Activated naive CD4-positive, alpha-beta T cell treated with anti-CD3 and anti-CD28 coated beads, Interleukin-2, amount 50 U/mL, for 24 hours (primary cell): ENCODE measurements around the gene TMEM26.

Experiments used
- H3K27ac Mint-ChIP-seq: one replicate; pipeline ENCODE4 v1.8.0; 2021; ENCODE audit warnings: mild to moderate bottlenecking, mixed read lengths
- H3K27me3 Mint-ChIP-seq: one replicate; pipeline ENCODE4 v1.8.0; 2021; ENCODE audit warnings: mixed read lengths
- H3K36me3 Mint-ChIP-seq: one replicate; pipeline ENCODE4 v1.8.0; 2021; ENCODE audit warnings: mixed read lengths
- H3K4me1 Mint-ChIP-seq: one replicate; pipeline ENCODE4 v1.8.0; 2021; ENCODE audit warnings: mixed read lengths
- H3K4me3 Mint-ChIP-seq: one replicate; pipeline ENCODE4 v1.8.0; 2021; ENCODE audit warnings: mild to moderate bottlenecking, mixed read lengths
- H3K9me3 Mint-ChIP-seq: one replicate; pipeline ENCODE4 v1.8.0; 2021; ENCODE audit warnings: mixed read lengths

Gene TMEM26

DNA sequence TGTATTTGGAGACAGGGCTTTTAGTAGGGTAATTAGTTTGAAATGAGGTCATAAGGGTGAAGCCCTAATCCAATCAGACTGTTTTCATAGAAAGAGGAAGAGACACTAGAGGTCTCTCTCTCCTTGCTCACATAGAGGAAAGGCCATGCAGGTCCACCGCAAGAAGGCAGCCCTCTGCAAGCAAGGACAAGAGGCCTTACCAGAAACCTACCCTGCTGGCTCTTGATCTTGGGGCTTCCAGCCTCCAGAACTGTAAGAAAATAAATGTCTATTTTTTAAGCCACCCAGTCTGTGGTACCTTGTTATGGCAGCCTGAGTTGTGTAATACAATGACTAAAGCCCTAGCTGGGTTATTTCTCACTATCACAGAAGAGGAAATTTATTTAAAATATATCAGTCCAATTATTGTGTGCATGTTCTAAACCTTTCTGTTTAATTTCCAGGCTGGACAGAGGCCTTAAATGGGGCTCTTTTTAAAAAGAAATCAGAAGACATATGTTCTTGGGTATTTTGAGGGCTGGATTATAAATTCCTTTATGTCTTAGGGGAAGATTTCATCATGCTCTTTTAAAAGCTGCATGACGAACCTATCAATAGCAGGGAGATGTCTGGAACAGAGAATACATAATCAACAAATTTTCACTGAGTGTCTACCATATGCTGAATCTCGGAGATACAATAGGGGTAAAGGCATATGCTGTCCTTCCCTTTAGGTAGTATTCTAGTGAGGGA lies 12.9 kb upstream of the TMEM26 start:
- Mint-ChIP-seq H3K27ac (no peak overlapping the region), H3K9me3 (peaks cover 4% of the 10 kb centered on the region), H3K4me3 (no peak overlapping the region), H3K27me3 (no peaks in the 10 kb centered on the region), H3K4me1 (no peaks in the 10 kb centered on the region), H3K36me3 (no peaks in the 10 kb centered on the region)

DNA sequence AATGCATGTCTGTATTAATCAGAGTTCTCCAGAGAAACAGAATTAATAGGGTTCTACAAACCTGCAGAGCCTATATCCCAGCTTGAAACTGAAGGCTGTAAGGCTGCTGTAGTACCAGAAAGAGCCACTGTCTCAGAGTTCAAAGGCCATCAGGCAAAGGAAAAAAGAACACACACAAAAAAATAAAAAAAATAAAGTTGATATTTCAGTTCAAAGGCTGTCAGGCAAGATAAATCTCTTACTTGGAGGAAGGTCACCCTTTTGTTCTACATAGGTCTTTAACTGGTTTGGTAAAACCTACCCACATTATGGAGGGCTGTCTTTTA lies 12.0 kb upstream of the TMEM26 start:
- no peaks in the 10 kb centered on the region for H3K4me1 Mint-ChIP-seq
- H3K4me3 Mint-ChIP-seq = no peak overlapping the region
- no peaks in the 10 kb centered on the region for H3K27me3 Mint-ChIP-seq
- no peaks in the 10 kb centered on the region for H3K36me3 Mint-ChIP-seq
- no peak overlapping the region for H3K27ac Mint-ChIP-seq
- peaks cover 5% of the 10 kb centered on the region for H3K9me3 Mint-ChIP-seq

DNA sequence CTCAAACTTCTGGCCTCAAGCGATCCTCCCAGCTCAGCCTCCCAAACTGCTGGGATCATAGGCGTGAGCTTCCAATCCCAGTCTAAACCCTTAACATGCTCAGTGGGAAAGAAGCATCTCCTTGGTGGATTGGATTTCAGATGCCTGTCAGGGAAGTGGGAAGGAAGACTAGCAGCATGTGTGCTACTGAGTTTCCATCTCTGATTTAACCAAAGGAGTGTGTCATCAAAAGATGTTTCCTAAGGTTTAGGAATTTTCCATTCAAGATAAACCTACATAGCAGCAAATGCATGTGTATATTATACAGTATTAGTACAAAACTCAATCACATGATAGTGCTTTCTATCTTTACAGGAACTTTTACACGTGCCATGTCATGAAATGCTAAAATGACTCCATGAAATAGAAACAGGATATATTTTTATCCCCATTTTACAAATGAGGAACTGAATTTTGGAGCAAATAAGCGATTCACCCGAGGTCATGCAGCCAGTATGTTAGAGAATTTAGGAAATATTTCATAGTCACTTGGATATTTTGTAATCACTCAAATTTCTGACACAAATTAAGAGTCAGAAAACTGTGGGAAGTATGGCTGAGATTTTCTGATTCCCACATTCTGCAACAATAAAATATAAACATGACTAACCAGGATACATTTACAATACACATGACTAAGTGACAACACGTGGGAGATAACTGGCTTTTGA lies 11.4 kb upstream of the TMEM26 start:
- Mint-ChIP-seq H3K9me3 (peaks cover 5% of the 10 kb centered on the region), H3K36me3 (no peaks in the 10 kb centered on the region), H3K4me3 (no peak overlapping the region), H3K27me3 (no peaks in the 10 kb centered on the region), H3K4me1 (no peaks in the 10 kb centered on the region), H3K27ac (no peak overlapping the region)

DNA sequence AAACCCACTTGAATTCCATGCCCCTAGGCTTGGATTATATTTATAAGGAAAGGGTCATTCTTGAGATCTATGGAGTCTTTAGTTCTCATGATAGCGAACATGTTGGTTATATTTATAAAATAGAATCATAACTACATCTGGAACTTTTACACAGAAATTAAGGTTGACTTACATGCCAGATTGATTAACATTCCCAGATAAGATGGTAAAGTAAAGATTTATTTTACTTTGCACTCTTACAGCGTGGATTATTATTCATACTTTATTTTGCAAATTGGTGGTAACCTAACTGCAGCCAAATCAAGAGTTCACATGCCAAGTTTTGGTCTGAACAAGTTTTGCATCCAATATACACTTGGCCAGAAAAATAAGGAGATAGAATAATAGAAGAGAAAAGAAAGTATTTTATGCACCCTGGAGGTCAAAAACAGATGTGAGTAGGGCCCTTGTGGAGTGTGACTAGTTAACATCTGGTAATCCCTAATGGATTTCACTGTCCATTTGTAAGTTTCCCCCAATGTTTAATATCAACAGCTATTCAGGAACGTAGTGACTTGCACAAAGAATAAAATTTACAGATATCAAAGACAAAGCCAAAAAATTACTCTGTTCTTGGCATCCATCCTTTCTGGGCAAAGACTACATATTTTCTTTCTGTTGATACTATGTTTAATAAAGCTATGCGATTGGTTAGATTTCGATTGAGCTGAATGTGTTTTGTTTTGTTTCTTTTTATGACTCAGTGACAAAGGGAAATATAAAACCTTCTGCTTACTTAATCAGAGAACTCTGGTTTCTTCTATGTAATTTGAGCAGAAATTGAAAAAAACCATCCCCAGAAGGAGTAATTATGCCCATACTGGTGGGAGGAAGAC lies 10.1 kb upstream of the TMEM26 start:
- Mint-ChIP-seq H3K4me3 (no peak overlapping the region), H3K36me3 (no peaks in the 10 kb centered on the region), H3K9me3 (peaks cover 5% of the 10 kb centered on the region), H3K27me3 (no peaks in the 10 kb centered on the region), H3K27ac (no peak overlapping the region), H3K4me1 (no peaks in the 10 kb centered on the region)

DNA sequence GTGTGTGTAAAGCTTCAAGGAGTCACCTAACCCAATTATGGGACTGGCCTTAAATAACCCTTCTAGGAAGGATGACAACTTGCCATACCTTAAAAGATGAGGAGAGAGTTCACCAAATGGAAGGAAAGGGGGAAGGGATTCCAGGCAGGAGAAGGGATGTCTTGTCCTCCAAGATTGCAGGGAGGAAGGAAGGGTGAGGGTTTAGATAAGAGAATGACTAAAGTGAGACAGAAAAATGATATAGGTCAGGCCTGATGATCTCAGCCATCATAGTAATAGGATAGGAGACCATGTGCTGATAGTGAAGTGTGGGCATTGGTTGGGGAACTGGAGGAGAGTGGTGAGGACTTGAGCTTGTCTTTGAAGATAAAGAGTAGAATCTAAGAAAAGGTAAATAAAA lies 7.7 kb upstream of the TMEM26 start:
- Mint-ChIP-seq H3K4me1 (no peaks in the 10 kb centered on the region), H3K27ac (no peak overlapping the region), H3K36me3 (no peaks in the 10 kb centered on the region), H3K4me3 (no peak overlapping the region), H3K9me3 (peaks cover 5% of the 10 kb centered on the region), H3K27me3 (no peaks in the 10 kb centered on the region)

DNA sequence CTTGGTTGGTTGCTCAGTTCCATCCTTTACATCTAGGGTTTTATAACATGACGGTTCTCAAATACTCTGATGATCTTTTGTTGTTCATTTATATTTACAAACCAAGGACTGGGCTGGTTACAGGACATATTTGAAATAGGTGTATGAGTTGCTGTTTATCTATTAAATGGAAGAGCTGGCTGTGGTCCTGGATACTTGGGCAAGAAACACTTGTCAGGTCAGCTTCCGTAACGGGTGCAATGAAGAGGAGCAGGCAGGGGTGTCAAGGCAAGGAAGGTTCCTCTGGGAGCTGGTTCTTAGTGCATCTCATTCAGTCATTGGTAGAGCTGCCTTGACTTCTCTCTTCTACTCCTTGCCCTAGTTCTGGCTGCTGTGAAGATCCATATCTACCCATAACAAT lies 4.8 kb upstream of the TMEM26 start:
- H3K36me3 Mint-ChIP-seq = no peaks in the 10 kb centered on the region

DNA sequence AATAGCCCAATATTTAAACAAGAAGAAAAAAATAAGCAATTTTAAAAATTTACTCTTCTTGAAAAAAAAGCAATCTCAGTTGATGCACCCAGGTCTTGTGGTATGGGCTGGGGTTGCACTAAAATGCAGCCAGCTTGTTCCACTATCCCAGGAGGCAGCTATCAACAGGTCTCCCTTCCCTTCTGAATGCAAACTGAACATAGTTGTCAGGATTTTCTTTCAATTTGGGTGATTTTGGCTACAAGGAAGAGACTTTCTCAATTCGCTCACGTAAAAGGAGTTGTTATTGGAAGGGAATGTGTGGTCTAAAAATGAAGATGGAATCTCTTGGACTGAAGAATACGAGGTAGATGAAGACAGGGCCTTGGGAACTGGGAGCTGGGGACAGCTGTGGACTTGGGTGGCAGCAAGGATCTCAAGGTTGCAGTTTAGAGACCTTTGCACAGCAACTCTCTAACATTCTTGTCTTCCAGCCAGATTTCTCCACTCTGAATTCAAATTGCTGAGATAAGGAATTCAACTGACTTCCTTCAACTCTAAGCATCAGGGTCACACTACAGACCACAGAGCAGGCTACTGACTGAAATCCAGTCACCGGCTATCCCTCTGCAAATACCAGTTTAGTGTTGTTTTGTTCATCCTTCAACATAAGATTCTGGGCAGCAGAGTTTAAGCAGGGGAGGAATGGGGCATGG lies 3.1 kb upstream of the TMEM26 start:
- no peak overlapping the region for H3K4me3 Mint-ChIP-seq
- H3K4me1 Mint-ChIP-seq = peaks cover 7% of the 10 kb centered on the region
- no peaks in the 10 kb centered on the region for H3K36me3 Mint-ChIP-seq
- H3K27ac Mint-ChIP-seq = no peak overlapping the region
- peaks cover 3% of the 10 kb centered on the region for H3K9me3 Mint-ChIP-seq
- peaks cover 26% of the 10 kb centered on the region for H3K27me3 Mint-ChIP-seq

More for the DNA sequence above, 4.8 kb upstream of the TMEM26 start:
- Mint-ChIP-seq H3K4me1 (no peaks in the 10 kb centered on the region), H3K27me3 (peaks cover 14% of the 10 kb centered on the region), H3K27ac (no peak overlapping the region), H3K4me3 (no peak overlapping the region), H3K9me3 (peaks cover 5% of the 10 kb centered on the region)

DNA sequence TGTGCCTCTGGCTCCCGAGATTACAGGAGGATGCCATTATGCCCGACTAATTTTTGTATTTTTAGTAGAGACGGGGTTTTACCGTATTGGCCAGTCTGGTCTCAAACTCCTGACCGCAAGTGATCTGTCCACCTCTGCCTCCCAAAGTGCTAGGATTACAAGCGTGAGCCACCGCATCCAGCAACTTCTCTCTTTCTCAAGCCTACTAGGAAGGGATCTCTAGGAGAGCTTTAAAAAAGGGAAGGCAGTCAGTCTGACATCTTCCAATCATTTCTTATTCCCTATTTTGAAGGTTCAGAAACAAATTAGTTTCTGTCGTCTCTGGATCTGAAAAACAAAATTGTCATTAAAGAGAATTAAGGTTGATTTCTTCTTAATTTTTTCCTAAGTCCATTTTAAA lies 2.5 kb upstream of the TMEM26 start:
- Mint-ChIP-seq H3K4me3 (no peak overlapping the region), H3K4me1 (peaks cover 7% of the 10 kb centered on the region), H3K27ac (no peak overlapping the region), H3K9me3 (no peaks in the 10 kb centered on the region), H3K27me3 (peaks cover 29% of the 10 kb centered on the region), H3K36me3 (no peaks in the 10 kb centered on the region)

DNA sequence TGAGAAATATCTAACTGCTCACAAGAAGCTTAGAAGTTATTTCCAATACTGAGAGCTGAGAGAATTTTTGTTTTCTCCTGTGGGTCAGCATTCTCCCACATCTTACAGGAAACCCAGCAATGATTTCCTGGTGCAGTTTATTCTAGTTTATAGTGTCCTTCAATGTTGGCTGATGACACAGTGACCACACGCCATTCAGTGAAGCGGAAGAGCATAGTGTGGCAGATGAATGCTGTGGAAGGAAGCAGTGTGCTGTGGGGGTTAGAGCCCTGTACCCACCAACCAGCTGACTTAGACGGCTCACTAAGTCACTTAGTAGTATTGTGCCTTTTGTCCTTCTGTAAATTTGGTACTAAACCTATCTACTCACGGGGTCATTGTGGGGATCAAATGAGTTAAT lies 1.4 kb upstream of the TMEM26 start:
- H3K27ac Mint-ChIP-seq = no peak overlapping the region
- no peak overlapping the region for H3K4me3 Mint-ChIP-seq
- peaks cover 31% of the 10 kb centered on the region for H3K27me3 Mint-ChIP-seq
- no peaks in the 10 kb centered on the region for H3K9me3 Mint-ChIP-seq
- H3K36me3 Mint-ChIP-seq = no peaks in the 10 kb centered on the region
- H3K4me1 Mint-ChIP-seq = peaks cover 7% of the 10 kb centered on the region

DNA sequence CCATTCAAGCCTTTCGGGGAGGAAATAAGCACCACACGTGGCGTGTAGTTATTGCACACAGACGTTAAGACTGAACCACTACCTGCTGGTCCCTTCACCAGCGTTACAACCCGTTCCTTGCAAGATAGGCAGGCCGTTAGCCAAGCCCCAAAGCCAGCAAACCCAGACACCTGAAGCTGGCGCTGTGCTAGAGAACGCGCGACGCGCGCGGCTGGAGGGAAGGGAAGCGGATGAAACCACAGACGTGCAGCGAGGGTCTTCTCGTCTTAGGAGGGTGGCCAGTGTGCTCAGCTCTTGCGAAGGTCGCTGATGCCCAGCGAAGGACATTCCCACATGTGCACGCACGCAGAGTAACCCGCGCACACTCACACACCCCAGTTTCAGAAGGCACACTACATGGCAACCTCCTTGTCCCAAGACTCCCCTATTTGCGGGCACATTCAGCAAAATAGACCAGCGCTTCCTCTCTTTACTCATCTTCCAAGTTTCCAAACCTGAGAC lies 980 bp downstream of the TMEM26 start:
- H3K9me3 Mint-ChIP-seq = no peaks in the 10 kb centered on the region
- no peaks in the 10 kb centered on the region for H3K36me3 Mint-ChIP-seq
- H3K27ac Mint-ChIP-seq = no peak overlapping the region
- peaks cover 31% of the 10 kb centered on the region for H3K27me3 Mint-ChIP-seq
- no peak overlapping the region for H3K4me3 Mint-ChIP-seq
- peaks cover 7% of the 10 kb centered on the region for H3K4me1 Mint-ChIP-seq

DNA sequence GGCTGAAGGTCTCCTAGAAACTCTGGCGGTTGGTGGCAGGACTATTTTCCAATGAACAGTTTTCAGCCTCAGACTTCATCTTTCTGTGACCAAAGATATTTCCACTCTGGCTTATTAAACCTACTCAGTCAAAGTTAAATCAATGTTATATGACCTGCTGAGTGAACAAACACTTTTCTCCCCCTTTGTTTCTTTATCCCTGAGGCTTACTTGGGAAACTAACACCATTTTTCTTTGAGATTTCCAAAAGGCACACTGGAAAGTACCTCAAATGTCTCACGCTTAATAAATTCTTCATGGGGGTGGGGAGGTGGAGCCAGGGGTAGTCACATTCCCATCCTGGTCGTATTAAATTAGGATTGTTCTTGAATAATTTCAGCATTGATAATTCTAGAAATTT lies 1.8 kb downstream of the TMEM26 start:
- no peak overlapping the region for H3K27ac Mint-ChIP-seq

DNA sequence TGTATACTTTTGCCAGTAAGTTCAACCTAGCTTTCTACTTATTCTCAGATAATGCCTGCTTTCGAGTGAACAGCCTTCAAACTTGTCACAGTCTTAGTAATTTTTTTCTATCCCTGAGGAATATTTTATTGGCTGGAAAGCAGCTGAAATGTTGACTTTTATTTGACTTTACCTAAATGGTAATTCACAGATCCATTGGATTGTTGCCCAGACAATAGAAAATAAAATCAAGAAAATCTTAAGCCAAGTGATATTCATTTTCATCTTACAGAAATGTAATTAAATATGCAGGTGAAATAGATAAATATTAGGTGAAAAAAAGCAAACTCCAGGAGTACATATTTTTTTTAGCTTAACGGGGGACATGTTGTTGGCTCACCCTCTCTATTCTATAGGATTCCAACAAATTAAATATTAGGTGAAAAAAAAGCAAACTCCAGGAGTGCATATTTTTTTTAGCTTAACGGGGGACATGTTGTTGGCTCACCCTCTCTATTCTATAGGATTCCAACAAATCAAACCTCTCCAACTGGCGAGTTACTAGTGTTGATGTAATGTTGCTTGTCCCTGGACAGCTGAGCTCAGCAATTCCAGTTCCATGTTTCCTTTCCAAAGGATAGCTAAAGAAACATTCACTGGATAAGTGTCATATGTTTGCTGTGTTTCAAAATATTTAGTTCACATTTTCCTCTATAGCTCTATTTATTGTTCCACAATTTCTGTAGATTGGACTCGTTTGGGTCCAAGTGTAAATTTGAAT lies 4.2 kb downstream of the TMEM26 start:
- H3K4me3 Mint-ChIP-seq = no peak overlapping the region
- peaks cover 7% of the 10 kb centered on the region for H3K4me1 Mint-ChIP-seq
- peaks cover 21% of the 10 kb centered on the region for H3K27me3 Mint-ChIP-seq
- H3K27ac Mint-ChIP-seq = no peak overlapping the region
- H3K36me3 Mint-ChIP-seq = no peaks in the 10 kb centered on the region
- H3K9me3 Mint-ChIP-seq = no peaks in the 10 kb centered on the region

More for the DNA sequence above, 1.8 kb downstream of the TMEM26 start:
- H3K36me3 Mint-ChIP-seq = no peaks in the 10 kb centered on the region
- H3K4me1 Mint-ChIP-seq = peaks cover 7% of the 10 kb centered on the region
- no peak overlapping the region for H3K4me3 Mint-ChIP-seq
- no peaks in the 10 kb centered on the region for H3K9me3 Mint-ChIP-seq
- H3K27me3 Mint-ChIP-seq = peaks cover 31% of the 10 kb centered on the region

DNA sequence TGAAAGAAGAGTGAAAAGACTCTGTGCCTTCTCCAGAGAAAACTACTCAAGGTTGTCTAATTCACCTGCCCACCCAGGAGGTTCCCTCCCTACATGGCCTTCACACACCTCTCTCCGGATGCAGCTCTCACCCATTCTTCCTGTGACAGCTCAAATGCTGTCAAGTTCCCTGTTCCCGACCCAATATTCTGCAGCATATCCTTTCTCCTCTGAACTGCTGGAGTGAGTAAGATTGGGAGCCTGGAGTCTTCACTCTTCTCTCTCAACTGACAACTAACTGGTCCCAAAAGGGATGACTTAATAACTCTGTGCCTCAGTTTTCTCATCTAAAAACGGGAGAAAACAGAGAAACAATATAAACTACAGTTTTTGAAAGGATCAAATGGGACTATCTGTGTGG lies 5.1 kb downstream of the TMEM26 start:
- no peak overlapping the region for H3K4me3 Mint-ChIP-seq
- H3K9me3 Mint-ChIP-seq = no peaks in the 10 kb centered on the region
- no peak overlapping the region for H3K27ac Mint-ChIP-seq
- H3K4me1 Mint-ChIP-seq = peaks cover 7% of the 10 kb centered on the region
- peaks cover 17% of the 10 kb centered on the region for H3K27me3 Mint-ChIP-seq
- no peaks in the 10 kb centered on the region for H3K36me3 Mint-ChIP-seq

DNA sequence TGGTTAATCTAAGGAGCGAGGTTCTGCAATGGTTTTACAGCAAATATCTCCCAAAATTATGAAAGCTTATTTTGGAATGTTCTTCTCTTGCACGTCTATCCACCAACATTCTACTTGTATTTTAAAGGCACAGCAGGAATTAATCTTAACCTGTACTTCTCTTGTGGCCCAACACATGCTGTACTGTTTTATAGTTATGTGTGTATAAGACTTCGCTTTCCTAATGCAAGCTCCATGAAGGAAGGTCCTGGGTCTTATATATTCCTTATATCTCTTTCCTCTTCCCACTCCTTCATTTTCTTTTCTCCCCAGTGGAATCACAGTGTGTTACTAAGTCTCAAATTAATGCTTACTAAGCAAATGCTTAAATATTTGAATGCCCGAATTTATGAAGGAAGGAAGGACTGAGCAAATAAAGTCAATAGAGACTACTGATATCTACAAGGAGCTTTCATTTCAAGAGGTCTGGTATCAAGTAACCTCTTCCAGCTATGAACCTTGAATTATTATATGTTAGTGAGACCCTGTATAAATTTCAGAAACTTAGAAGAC lies 14.0 kb downstream of the TMEM26 start:
- no peaks in the 10 kb centered on the region for H3K9me3 Mint-ChIP-seq
- no peak overlapping the region for H3K4me3 Mint-ChIP-seq
- peaks cover 18% of the 10 kb centered on the region for H3K4me1 Mint-ChIP-seq
- H3K27me3 Mint-ChIP-seq = peaks cover 1% of the 10 kb centered on the region
- no peaks in the 10 kb centered on the region for H3K36me3 Mint-ChIP-seq
- no peak overlapping the region for H3K27ac Mint-ChIP-seq
